Endothelial cell of umbilical vein (primary cell): Measurements from ENCODE around the gene ENDOG.

ENCODE experiments used
- EZH2 ChIP-seq: IDR thresholded peaks from 2 replicates; pipeline ENCODE4 v1.6.1; 2012; ENCODE audit warnings: borderline replicate concordance, low read depth, mild to moderate bottlenecking, moderate library complexity, low read length, inconsistent platforms; ENCODE audit not compliant: severe bottlenecking
- MYC ChIP-seq: IDR thresholded peaks from one replicate; pipeline ENCODE4 v1.6.1; 2011; ENCODE audit warnings: mild to moderate bottlenecking, low read depth, low read length
- POLR2A ChIP-seq: IDR thresholded peaks from 2 replicates; pipeline ENCODE4 v1.6.1; 2012; ENCODE audit warnings: low read depth, mild to moderate bottlenecking, control low read depth, low read length
- POLR2AphosphoS5 ChIP-seq: IDR thresholded peaks from 2 replicates; pipeline ENCODE4 v1.6.1; 2012; ENCODE audit warnings: low read depth, mild to moderate bottlenecking, control low read depth, low read length, moderate library complexity; ENCODE audit not compliant: insufficient read depth
- TF ChIP-seq, protein P1 (sequence below), 2 donors: IDR thresholded peaks; 1 replicate in 1 of 2; 2 replicates in 1 of 2; pipeline ENCODE4 v1.5.1; 2011; ENCODE audit warnings: low read length in 2 of 2, mild to moderate bottlenecking in 2 of 2, moderate library complexity in 2 of 2, control low read depth in 1 of 2, inconsistent platforms in 1 of 2, low read depth in 1 of 2; ENCODE audit not compliant: insufficient read depth in 1 of 2; ENCODE audit errors: extremely low read depth in 1 of 2

DNA sequence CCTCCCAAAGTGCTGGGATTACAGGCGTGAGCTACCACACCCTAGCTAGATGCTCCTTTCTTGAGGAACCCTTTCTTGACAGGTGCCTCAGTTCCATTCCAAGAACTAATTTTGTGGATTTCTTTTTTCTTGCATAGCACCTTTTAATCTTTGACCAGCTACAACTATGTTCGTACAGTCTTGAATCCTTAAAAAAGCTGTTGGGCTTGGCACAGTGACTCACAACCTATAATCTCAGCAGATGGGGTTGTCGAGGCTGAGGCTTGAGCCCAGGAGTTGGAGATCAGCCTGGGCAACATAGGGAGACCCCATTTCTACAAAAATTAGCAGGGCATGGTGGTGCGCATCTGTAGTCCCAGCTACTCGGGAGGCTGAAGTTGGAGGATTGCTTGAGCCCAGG lies 45.3 kb upstream of the ENDOG start:
- no peak for TF ChIP-seq POLR2A
- TF ChIP-seq, protein P1, sequence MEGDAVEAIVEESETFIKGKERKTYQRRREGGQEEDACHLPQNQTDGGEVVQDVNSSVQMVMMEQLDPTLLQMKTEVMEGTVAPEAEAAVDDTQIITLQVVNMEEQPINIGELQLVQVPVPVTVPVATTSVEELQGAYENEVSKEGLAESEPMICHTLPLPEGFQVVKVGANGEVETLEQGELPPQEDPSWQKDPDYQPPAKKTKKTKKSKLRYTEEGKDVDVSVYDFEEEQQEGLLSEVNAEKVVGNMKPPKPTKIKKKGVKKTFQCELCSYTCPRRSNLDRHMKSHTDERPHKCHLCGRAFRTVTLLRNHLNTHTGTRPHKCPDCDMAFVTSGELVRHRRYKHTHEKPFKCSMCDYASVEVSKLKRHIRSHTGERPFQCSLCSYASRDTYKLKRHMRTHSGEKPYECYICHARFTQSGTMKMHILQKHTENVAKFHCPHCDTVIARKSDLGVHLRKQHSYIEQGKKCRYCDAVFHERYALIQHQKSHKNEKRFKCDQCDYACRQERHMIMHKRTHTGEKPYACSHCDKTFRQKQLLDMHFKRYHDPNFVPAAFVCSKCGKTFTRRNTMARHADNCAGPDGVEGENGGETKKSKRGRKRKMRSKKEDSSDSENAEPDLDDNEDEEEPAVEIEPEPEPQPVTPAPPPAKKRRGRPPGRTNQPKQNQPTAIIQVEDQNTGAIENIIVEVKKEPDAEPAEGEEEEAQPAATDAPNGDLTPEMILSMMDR (IDR thresholded peaks at IDR 0.05; ENCODE audit: extremely low read depth in 1 of 2, insufficient read depth in 1 of 2, low read depth in 1 of 2, low read length in 2 of 2), result no peak
- no peak for TF ChIP-seq EZH2
- no peak for TF ChIP-seq POLR2AphosphoS5
- no peak for TF ChIP-seq MYC
